HUES6 (cell line): ENCODE measurements around the gene SREK1IP1.

Experiments
- H3K27ac ChIP-seq: 2 replicates; pipeline ENCODE4 v1.7.0; 2013; ENCODE audit warnings: low read depth, mild to moderate bottlenecking, low read length, inconsistent platforms
- H3K27me3 ChIP-seq: 2 replicates; pipeline ENCODE4 v1.6.1; 2013; ENCODE audit warnings: low read length; ENCODE audit not compliant: control insufficient read depth, insufficient read depth
- H3K36me3 ChIP-seq: 2 replicates; pipeline ENCODE4 v1.6.1; 2013; ENCODE audit warnings: low read length; ENCODE audit not compliant: control insufficient read depth, insufficient read depth
- H3K4me1 ChIP-seq: 2 replicates; pipeline ENCODE4 v1.6.1; 2013; ENCODE audit warnings: low read length; ENCODE audit not compliant: control insufficient read depth, insufficient read depth
- H3K4me3 ChIP-seq: 2 replicates; pipeline ENCODE4 v1.5.1; 2013; ENCODE audit warnings: low read depth, low read length
- H3K9ac ChIP-seq: one replicate; pipeline ENCODE4 v1.6.1; 2013; ENCODE audit warnings: mild to moderate bottlenecking, low read length
- H3K9me3 ChIP-seq: 2 replicates; pipeline ENCODE4 v1.6.1; 2013; ENCODE audit warnings: low read depth, low read length; ENCODE audit not compliant: control insufficient read depth, insufficient read depth

Gene SREK1IP1

GRCh38 chr5:64765804-64766504 lies 2.5 kb downstream of the SREK1IP1 start:
- Histone ChIP-seq H3K36me3 (peaks cover 41% of the 10 kb centered on the region), H3K27me3 (no peaks in the 10 kb centered on the region), H3K4me3 (0 out of 2 replicates have a peak overlapping the region, but pooled peaks have one; percentile 6), H3K27ac (no peak overlapping the region), H3K9ac (no peak overlapping the region), H3K9me3 (no peaks in the 10 kb centered on the region), H3K4me1 (peaks cover 16% of the 10 kb centered on the region)

- Histone ChIP-seq H3K9me3 (no peaks in the 10 kb centered on the region), H3K9ac (no peak overlapping the region), H3K36me3 (peaks cover 44% of the 10 kb centered on the region), H3K27ac (no peak overlapping the region), H3K4me3 (no peak overlapping the region), H3K4me1 (peaks cover 13% of the 10 kb centered on the region), H3K27me3 (no peaks in the 10 kb centered on the region)
Measured at GRCh38 chr5:64763948-64764503, 4.5 kb downstream of the SREK1IP1 start.

GRCh38 chr5:64759960-64760660 lies 8.4 kb downstream of the SREK1IP1 start:
- Histone ChIP-seq H3K27ac (no peak overlapping the region), H3K9me3 (no peaks in the 10 kb centered on the region), H3K27me3 (no peaks in the 10 kb centered on the region), H3K4me1 (peaks cover 8% of the 10 kb centered on the region; the same call in 1 of the 2 replicates), H3K9ac (no peak overlapping the region), H3K36me3 (peaks cover 23% of the 10 kb centered on the region), H3K4me3 (no peak overlapping the region)

GRCh38 chr5:64758901-64759300 lies 9.6 kb downstream of the SREK1IP1 start:
- Histone ChIP-seq H3K27ac (0 out of 2 replicates have a peak overlapping the region, but pooled peaks have one; percentile 48), H3K36me3 (peaks cover 18% of the 10 kb centered on the region), H3K4me3 (no peak overlapping the region), H3K4me1 (peaks cover 8% of the 10 kb centered on the region; the same call in 1 of the 2 replicates), H3K9me3 (no peaks in the 10 kb centered on the region), H3K27me3 (no peaks in the 10 kb centered on the region), H3K9ac (no peak overlapping the region)

GRCh38 chr5:64754066-64754465 lies 14.4 kb downstream of the SREK1IP1 start:
- no peak overlapping the region for H3K27ac ChIP-seq

GRCh38 chr5:64749385-64749784 lies 19.1 kb downstream of the SREK1IP1 start:
- H3K4me1 ChIP-seq: peaks cover 12% of the 10 kb centered on the region
- H3K9ac ChIP-seq: no peak overlapping the region
- no peak overlapping the region for H3K4me3 ChIP-seq
- H3K27ac ChIP-seq: no peak overlapping the region
- H3K27me3 ChIP-seq: no peaks in the 10 kb centered on the region
- H3K36me3 ChIP-seq: peaks cover 39% of the 10 kb centered on the region
- H3K9me3 ChIP-seq: no peaks in the 10 kb centered on the region

More at GRCh38 chr5:64754066-64754465, 14.4 kb downstream of the SREK1IP1 start:
- no peaks in the 10 kb centered on the region for H3K27me3 ChIP-seq
- no peaks in the 10 kb centered on the region for H3K4me1 ChIP-seq
- no peak overlapping the region for H3K4me3 ChIP-seq
- no peak overlapping the region for H3K9ac ChIP-seq
- H3K9me3 ChIP-seq: no peaks in the 10 kb centered on the region
- H3K36me3 ChIP-seq: peaks cover 25% of the 10 kb centered on the region

GRCh38 chr5:64746446-64746845 lies 22.0 kb downstream of the SREK1IP1 start:
- no peak overlapping the region for H3K4me3 ChIP-seq
- H3K4me1 ChIP-seq: peaks cover 17% of the 10 kb centered on the region
- no peaks in the 10 kb centered on the region for H3K27me3 ChIP-seq
- no peaks in the 10 kb centered on the region for H3K9me3 ChIP-seq
- H3K27ac ChIP-seq: no peak overlapping the region
- peaks cover 20% of the 10 kb centered on the region for H3K36me3 ChIP-seq
- H3K9ac ChIP-seq: no peak overlapping the region

- Histone ChIP-seq H3K4me1 (peaks cover 17% of the 10 kb centered on the region), H3K27me3 (no peaks in the 10 kb centered on the region), H3K4me3 (no peak overlapping the region), H3K27ac (peak overlapping the region; percentile 9; the same call in 1 of the 2 replicates), H3K36me3 (peaks cover 31% of the 10 kb centered on the region), H3K9ac (no peak overlapping the region), H3K9me3 (no peaks in the 10 kb centered on the region)
Measured at GRCh38 chr5:64744914-64745313, 23.6 kb downstream of the SREK1IP1 start.

GRCh38 chr5:64742821-64743220 lies 25.7 kb downstream of the SREK1IP1 start:
- Histone ChIP-seq H3K27me3 (no peaks in the 10 kb centered on the region), H3K9ac (no peak overlapping the region), H3K36me3 (peaks cover 48% of the 10 kb centered on the region), H3K4me1 (peaks cover 17% of the 10 kb centered on the region), H3K4me3 (no peak overlapping the region), H3K27ac (no peak overlapping the region), H3K9me3 (no peaks in the 10 kb centered on the region)

- peaks cover 46% of the 10 kb centered on the region for H3K36me3 ChIP-seq
- no peaks in the 10 kb centered on the region for H3K9me3 ChIP-seq
- H3K27me3 ChIP-seq: no peaks in the 10 kb centered on the region
- no peak overlapping the region for H3K27ac ChIP-seq
- H3K9ac ChIP-seq: no peak overlapping the region
- H3K4me3 ChIP-seq: no peak overlapping the region
- H3K4me1 ChIP-seq: peaks cover 17% of the 10 kb centered on the region
Measured at GRCh38 chr5:64742411-64742810, 26.1 kb downstream of the SREK1IP1 start.

- Histone ChIP-seq H3K36me3 (peaks cover 44% of the 10 kb centered on the region), H3K9ac (no peak overlapping the region), H3K9me3 (no peaks in the 10 kb centered on the region), H3K27ac (no peak overlapping the region), H3K4me3 (no peak overlapping the region), H3K4me1 (peaks cover 11% of the 10 kb centered on the region), H3K27me3 (no peaks in the 10 kb centered on the region)
Measured at GRCh38 chr5:64727150-64727549, 41.3 kb downstream of the SREK1IP1 start.
